Measurements from ENCODE around the gene RAD51B. TPM values are rescaled to one million over a fixed set of nuclear protein-coding genes. Genes with fewer than 3 reads are reported as not detected.
A peak's percentile ranks its signal among the peaks of the same experiment; 100 is the strongest.

Gene RAD51B
- total RNA-seq, 1 donor from 2014 or later: 8.9 TPM

DNA sequence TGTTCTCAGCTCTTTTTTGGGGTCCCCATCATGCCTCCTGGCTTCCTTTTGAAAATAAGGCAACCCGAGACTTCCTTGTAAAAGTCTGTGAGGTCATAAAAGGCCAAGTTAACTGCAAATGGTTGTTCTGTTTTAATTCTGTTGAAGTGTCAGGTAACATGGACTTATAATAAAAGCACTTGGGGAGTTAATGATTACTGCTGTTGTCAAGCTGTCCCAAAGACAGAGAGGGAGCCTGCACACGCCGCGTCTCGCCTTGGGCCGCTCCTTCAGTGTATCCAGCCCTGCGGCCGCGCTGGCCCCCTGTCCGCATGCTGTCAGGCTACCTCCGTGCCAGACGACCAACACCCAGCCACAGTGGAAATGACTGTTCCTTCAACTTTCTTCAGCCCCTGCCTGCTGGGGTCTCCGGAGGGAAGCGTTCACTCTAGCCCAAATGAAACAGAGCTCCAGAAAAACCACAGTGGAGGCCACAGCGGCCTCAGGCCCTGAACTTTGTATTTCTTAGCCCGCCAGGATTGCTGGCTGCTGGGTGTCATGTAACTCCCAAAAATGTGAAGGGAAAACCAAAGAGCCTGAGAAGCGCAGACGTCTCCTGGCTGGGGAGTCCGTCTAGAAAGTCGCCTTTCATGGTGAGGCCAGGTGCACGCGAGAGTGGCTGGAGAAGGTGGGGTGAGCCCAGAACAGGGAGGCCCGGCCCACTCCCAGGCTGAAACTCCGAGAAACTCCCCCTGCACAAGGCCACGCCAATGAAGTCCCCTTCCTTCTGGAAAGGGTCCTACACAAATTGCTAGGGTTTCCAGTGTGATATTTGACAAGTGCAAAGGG, 784.2 kb downstream of the RAD51B start:
- DNase-seq (ENCODE audit: low read depth in 2 of 2): no peak

DNA sequence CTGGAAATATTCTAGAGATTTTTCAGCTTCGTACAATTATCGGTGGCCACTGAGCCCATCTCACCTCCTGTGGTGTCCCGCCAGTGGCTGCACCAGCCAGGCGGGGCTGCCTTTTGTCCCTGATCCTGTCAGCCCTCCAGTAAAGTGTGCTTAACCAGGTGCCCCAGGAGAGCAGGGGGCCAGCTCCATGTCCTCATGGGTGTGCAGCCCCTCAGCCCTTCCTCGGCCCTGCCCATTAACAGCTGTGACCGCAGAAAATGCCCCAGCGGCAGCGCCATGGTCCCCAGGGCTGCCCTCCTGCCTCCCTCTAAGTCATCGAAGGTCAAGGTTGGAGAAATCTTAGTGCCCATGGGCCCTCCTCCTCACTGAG, 784.8 kb downstream of the RAD51B start:
- no peak for DNase-seq (ENCODE audit: low read depth in 2 of 2)

DNA sequence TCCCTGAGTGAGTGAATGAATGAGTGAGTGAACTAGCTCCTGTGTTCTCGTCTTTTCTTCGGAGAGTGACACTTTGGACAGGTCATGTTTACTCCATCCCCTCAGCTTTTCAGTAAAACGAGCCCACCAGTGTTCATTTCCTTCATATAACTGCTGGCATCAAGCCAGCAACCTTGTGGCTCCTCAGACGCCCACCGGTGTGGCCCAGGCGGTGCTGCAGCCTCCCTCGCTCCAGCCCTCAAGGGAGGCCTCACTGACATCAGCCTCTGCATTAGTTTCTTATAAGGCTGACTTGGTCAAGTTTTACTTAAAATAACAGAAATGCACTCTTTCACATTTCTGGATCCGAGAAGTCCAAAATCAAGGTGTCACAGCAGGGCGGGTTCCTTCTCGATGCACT, 785.2 kb downstream of the RAD51B start:
- no peak for DNase-seq (ENCODE audit: low read depth in 2 of 2)

DNA sequence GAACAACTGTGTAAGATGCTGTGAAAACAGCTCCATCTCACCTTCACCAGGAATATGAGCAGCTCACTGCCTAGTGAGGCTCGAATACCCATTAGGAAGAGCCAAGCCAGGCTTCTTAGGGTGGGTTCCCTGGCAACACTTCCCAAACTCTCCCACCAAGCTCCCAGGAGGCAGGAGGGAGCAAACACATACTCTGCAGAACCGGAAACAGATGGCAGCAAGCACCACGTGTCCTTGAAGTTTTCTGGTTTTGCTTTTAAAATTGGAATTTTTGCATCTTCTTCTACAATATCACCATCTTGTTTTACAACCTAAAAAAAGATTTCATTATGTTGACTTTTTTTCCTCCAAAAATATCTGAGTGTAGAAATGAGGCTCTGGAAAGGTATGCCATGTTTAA, 786.6 kb downstream of the RAD51B start:
- no peak for DNase-seq (ENCODE audit: low read depth in 2 of 2)

DNA sequence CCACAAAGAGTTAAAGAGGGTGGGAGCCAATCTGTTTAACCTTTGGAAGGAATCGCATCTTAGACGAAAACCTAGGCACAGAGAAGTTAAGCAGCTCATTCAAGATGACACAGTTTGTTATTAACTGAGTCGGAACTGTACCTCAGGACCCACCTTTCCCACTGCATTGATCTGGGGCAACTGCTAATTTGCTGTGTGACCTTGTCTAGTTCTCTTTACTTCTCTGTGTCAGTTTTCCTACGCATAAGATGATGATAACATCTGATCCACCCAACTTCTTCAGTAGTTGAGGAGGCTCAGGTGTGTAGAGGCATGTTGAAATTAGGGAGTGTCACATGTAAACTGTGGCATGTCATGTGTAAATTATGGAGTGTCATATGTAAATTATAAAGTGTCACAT, 787.1 kb downstream of the RAD51B start:
- no peak for DNase-seq (ENCODE audit: low read depth in 2 of 2)

DNA sequence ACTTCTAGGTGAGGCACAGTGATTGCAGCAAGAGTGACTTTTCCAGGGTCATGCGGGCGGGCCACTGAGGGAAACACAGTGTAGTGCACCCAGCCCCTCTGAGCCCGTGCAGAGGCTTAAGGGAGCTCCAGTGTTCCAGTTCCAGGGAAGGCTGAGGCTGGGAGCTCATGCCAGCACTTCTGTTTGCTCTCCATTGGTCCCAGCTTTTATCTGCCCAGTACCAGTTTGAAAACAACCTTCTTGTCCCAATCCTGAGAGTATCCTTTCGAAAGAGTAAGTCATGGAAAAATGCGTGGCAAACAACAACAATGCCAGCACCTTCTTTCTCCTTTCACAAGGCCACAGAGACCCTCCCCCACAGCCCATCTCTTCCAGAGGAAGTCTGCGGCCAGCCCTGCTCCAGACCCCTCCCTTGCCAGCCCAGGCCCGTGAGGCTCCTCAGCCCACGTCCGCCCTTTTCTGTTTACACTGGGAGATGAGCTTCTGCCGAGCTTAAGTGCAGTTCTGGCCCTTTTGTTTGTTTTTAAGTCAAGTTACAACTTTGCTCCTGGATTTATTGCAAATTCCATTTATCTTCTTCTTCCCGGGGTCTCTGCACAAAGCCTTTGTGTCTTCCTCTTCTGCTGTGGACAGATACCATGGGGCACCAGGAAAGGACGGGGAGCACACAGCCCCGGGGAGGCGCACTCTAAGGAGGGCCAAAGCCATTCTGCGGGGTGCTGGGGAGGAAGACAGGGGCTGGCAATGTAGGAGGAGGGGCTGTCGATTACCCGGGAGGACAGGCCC, 787.7 kb downstream of the RAD51B start:
- no peak for DNase-seq (ENCODE audit: low read depth in 2 of 2)

DNA sequence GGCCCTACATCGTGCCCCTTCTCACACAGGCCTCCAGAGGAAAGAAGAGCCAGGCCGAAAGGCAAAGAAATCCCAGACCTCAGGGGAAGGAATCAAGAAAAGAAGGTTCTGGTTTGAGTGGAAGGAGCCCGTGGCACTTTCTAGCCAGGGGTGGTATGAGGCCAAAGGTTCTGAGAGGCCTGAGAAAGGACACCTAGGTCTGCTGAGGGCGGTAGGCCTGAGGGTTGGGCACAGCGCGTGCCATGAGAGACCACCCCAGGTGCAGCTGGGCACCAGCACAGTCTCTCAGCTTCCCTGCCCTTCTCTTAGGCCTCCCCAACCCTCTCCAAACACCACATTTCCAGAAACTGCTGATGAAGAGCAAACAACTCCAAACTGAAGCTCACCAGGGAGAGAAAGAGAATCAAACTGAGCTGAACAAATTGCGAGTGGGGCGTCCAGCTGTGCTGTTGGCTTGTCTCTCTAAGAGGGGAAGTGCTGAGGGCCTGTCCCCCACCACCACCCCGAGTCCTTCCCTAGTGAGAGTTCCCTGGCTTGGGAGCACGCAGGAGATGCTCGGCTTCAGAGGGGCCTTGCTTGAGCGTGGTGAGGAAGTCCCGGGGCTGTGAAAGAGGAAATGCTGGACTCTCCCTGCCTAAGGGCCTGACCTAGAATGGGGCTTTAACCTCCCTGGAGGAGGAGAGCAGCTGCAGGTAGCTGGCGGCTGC, 788.4 kb downstream of the RAD51B start:
- no peak for DNase-seq (ENCODE audit: low read depth in 2 of 2)

DNA sequence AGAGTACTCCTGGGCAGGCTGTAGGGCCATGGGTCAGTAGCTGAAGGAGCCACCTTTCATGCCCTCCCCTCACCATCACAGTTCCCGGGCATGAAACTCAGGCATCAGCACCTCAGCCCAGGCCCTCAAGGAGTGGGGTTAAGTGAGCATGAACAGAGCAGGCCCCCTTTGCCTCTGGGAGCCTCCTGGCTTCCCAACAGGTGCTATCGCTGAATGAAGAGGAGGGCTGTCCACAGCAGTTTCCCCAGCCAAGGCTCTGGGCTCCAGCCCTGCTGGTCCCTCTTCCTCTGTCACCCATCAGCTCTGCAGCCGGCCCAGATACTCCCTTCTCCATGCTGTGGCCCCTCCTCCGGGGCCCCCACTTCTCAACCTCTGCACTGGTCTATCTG, 789.0 kb downstream of the RAD51B start:
- DNase-seq (ENCODE audit: low read depth in 2 of 2): no peak

DNA sequence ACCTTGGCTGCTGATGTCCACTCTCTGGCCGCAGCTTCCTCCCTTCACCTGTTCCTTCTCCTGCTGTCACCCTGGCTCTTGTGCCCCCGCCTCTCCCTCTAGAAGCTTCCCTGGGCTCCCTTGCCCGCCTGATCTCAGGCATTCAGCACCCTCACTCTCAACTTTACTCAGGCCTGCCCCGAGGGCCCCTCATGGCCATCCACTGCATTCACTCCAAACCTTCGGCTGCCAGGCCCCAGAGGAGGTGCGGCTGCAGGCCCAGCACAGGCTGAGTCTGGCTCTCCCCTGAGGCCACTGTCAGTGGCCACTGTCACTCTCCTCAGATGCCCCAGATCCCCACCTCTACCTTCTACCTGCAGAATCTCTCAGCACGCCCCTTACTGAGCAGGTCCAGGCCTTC, 789.4 kb downstream of the RAD51B start:
- no peak for DNase-seq (ENCODE audit: low read depth in 2 of 2)

DNA sequence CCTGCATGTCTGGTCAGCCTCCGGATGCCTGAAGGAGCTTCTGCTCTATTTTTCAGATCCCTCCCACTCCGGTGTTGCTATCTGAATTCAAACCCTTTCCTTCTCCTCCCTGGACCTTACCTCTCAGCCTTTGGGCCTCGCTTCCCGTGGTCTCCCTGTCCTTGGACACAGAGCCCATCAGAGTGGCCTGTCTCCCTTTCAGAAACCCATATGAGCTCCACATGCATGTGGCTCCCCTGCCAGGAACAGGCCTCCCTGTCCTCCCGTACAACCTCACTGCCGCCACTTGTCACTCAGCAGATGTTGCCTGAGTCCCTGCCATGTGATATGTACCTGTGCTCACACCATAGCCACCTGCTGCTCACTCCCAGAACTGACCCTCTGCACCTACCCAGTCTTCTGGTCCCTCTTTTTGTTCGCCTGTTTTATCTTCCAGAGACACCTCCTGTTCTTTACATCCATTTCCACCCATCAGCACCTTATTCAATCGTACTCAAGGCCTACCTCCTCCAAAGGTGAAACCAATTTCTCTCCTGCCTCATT, 790.7 kb downstream of the RAD51B start:
- DNase-seq (ENCODE audit: low read depth in 2 of 2): no peak

DNA sequence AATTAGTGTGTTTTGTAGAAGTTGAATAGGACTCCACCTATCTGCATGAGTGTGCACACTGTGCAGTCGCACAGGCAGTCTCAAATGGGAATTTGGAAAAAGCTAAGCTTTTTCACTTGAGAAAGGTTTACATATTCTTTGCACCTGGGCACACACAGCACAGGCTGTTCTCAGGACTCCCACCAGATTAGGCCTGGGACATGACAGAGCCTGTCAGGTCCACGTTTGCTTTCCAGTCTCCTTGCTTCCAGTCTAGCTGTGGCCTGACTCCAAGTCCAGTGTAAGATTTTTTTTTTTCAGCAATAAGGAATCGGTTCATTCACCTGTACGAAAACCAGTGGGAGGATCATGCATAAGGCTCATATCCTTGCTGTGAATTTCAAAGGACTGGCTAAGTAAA, 792.0 kb downstream of the RAD51B start:
- no peak for DNase-seq (ENCODE audit: low read depth in 2 of 2)

DNA sequence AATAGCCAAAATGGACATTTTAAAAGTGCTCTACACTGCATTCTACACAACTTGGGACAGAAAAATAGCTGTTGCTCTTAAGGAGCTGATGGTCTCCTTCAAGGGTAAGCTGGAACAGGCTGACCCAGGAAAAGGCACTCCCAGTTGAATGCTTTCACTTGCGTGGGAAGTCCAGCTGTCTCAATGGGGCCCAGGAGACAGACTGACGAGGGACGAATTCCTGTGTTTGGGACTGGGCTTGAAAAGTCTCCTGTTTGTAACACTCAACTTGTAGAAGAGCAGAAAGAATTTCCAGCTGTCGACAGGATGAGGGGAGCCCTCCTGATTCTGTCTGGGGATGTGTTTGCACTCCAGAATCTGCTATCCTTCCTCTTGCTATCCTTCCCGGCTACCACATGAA, 792.5 kb downstream of the RAD51B start:
- DNase-seq (ENCODE audit: low read depth in 2 of 2): no peak

DNA sequence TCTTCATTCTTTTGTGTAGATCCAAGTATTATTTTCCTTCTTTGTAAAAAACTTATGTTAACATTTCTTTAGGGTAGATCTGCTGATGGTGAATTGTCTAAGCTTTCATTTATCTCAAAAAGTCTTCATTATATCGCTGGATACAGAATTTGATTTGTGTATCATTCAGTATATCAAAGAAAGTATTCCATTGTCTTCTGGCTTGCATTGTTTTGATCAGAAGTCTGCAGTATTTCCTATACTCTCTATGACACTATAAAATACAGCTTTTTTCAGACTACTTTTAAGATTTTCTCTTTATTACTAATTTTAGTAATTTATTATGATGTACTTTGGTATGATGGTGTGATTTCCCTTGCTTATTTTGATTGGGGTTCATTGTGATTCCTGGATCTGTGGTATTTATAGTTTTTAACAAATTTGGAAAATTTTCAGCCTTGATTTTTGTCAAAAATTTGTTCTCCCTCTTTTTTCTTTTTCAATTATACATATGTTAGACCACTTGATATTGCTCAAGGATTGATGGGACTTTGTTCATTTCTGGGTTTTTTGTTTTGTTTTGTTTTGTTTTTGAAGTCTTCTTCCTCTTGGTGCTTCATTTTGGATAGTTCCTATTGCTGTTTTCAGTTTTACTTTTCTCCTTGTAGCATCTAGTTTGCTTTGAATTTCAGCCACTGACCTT, 796.8 kb downstream of the RAD51B start:
- peak; percentile 31 to 36 for DNase-seq (ENCODE audit: low read depth in 2 of 2)

DNA sequence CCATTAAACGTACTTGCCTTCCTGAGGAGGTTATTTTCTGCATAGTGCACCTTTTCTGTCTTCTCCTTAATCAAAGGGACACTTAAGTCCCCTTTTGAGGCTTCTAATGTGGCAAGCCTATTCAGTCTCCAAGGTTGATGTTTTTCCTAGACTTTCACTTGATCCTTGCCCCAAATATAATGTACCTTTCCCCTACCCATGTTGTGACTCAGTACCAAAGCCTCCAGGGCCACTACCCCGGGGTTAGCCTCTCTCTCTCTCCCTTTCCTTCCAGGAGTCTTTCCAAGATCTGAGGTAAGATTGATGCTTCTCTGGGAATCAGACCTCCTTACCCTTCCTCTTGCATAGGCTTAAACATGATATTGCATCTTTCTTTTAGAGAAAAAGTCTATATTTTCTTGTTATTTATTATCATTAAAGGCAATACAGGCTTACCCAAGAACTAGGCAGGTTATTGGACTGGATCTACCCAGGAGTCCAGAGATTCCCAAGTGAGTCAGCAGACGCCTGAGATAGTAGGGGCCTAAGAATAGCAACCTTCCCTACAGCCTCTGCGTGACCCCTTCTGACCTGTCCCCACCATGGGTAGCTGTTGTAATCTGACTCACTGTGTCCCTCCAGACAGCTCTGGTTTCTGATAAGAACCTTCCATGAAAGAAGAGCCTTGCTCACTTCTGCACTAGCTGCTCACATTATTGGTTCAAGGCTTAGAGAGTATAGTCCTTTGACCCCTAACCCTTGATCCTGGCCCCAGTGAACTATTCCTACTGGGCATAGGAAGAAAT, 800.4 kb downstream of the RAD51B start:
- no peak for DNase-seq (ENCODE audit: low read depth in 2 of 2)

DNA sequence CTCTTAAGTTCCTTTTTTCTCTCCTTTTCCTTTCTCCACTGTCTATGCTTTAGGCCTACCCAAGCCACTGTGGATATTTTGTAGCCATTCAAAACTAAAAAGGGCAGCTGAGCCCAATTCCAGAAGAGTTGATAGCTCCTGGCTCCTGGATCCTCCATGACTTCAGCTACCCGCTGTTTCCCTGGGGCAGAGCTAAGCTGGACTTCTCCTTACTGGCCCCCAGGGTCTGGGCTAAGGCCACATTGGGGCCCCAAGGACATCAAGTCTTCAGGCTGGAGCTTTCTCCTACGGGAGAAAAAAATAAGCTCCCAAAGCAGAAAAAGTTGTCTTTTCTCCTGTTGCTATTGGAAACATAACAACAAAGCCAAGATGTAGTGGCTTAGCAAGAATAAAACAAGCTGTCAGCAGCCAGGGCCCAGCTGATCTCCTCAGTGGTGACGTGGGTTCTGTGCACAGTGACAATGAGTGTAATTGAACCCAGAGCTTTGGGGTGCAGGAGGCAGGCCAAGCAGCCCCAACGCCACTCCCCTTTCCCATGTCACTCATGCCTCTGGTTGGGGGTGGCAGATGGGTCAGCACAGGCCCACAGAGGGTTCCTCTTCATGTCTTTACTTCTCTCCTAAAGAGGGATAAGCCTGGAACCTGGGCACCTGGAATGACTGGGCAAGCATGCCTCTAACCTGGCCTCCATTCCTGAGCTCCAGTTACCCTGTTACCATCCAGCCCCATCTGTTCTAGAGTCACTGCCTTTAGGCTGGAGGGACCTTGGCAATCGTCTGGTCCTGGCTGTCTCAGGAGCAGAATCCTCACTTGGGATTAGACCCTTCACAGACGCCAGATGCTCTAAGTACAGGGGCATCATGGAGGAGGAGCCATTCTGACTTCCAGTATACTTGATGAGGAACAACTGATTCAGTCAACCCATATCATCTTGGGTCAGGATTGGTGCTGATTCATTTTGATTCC, 802.1 kb downstream of the RAD51B start:
- peak in 1 of 2 donors; percentile 47 for DNase-seq (ENCODE audit: low read depth in 2 of 2)

DNA sequence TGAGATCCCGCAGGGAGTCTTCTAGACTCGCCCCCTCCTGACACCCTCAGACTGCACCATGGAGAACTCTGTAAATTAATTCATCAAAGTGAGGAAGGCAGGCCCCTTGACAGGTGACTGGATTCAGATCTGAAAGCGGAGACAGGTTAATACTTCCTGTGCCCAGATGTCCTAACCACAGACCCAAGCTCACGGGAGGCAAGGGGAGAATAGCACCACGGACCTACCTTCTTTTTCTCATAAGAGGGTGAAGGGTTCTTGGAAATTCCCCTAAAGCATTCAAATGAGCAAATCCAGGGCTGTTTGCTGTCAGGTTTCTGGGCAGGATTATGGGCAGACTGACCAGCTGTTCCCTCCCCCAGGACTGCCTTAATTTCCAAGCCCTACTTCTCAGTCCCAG, 803.3 kb downstream of the RAD51B start:
- DNase-seq (ENCODE audit: low read depth in 2 of 2): no peak

DNA sequence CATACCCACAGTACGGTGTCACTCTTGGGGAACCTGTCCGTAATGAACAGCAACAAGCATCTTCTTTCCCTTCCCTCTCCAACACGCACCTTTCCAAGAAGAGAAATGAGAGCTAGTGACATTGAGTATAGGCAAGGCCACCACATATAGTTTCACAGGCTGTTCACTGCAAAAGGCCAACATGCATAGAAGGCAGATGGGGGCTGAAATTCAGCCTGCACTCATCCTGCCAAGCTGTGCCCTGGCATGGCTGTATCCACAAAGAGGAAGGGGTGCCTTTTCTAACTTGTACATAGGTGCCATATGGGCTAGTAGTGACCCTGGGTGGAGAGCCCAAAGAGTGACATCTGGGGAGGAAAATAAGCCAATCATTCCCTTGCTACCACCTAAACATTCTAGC, 803.7 kb downstream of the RAD51B start:
- DNase-seq (ENCODE audit: low read depth in 2 of 2): no peak

DNA sequence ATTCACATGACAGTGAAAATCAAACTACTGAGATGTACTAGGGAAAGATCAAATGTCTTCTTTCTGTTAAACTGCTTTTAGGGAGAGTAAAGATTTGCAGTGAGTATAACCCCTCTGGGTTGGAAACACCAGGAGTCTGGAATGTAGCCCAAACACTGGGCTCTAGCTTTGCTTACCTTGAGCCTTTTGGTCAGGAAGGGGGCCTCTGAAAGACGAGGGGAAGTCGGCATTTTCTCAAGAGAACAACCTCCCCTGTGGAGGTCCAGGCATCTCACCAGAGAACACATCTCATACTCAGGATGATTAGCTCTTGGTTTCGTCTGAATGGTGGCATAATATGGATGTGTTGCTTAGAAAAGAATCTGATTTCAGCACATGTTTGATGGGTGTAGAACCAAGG, 804.2 kb downstream of the RAD51B start:
- no peak for DNase-seq (ENCODE audit: low read depth in 2 of 2)

DNA sequence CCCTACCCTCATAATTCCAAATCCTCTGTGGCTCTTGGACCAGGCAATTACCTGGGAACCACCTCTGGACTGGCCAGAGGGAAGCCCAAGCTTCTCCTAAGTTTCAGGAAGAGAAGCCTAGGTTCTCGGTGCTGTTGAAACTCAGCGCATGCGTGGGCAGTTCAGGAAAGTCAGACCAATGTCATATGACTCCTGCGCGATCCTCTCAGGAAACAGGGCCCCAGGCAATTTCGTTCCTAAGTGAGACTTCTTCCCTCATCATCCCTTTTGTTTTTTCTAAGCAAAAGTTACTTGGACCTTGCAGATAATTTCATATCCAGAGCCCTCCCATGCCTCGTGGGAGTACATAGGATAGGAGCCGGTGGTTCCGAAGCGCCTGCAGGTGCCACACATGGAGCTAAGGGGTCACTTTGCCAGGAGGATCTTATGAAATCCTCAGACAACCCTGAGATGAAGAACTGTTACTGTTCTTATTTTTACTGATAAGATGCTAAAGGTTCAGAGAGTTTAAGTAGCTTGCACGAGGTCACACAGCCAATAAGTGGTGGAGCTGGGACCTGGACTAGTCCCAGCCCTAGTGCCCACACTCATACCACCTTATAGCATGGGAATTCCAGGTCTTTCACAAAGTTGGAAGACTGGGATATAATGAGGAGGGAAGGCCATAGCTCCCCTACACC, 805.1 kb downstream of the RAD51B start:
- DNase-seq (ENCODE audit: low read depth in 2 of 2): no peak

Measured in lung microvascular endothelial cell (primary cell).